ENCODE data around the gene FFAR1. TPM values are rescaled to one million over a fixed set of nuclear protein-coding genes. Genes with fewer than 3 reads are reported as not detected.

Gene FFAR1
- total RNA-seq, 4 donors from 2014 or later, result 0.32 TPM; not detected in 3

GRCh38 chr19:35304036-35304435 lies 43.7 kb upstream of the FFAR1 start:
- H3K9me3 ChIP-seq, result no peaks in the 10 kb centered on the region
- WGBS, 2 donors (ENCODE audit: low coverage in 1 of 2), result 85 to 100% methylated on average over 2 to 11 of the region's 11 CpGs
- H3K27ac ChIP-seq, result no peak overlapping the region
- H3K27me3 ChIP-seq, result no peaks in the 10 kb centered on the region
- no peaks in the 10 kb centered on the region for H3K4me1 ChIP-seq
- intact Hi-C loops (cut with DNase I; ENCODE audit: low total_unique reads) (no loop called here), in situ Hi-C loops (cut with MboI; ENCODE audit: low pct_ligation_motif_present in 1 of 4, low pct_unique_long_range_greater_than_20kb in 1 of 4, low sequenced_read_pairs in 3 of 4) (no loop called here)
- TF ChIP-seq CTCF (IDR thresholded peaks at IDR 0.05) (no peak), POLR2A (IDR thresholded peaks at IDR 0.05) (no peak), EP300 (IDR thresholded peaks at IDR 0.05; ENCODE audit: low read depth) (no peak), POLR2AphosphoS5 (IDR thresholded peaks at IDR 0.05) (no peak)
- no peak for DNase-seq
- no peaks in the 10 kb centered on the region for H3K36me3 ChIP-seq
- no peak overlapping the region for H3K4me3 ChIP-seq

DNA sequence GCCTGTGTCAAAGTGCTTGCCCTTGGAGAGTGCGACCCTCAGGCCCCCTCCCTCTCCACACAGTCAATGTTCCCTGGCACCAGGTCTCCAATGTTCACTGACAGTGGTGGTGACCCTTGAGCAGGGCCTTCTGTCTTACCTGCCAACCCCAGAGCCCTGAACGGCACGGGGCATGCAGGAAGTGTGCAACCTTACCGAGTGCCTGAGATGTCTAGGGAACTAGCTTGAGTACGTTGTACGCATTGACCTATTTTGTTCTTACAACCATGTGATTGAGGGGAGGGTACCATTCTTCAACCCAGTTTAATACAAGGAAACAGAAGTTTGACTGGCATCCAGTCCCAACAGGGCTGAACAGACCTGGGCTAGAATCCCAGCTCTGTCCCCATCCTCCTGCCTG lies 42.5 kb upstream of the FFAR1 start:
- TF ChIP-seq CTCF (IDR thresholded peaks at IDR 0.05) (no peak), EP300 (IDR thresholded peaks at IDR 0.05; ENCODE audit: low read depth) (no peak), POLR2AphosphoS5 (IDR thresholded peaks at IDR 0.05) (no peak), POLR2A (IDR thresholded peaks at IDR 0.05) (no peak)
- Histone ChIP-seq H3K27ac (no peak overlapping the region), H3K27me3 (no peaks in the 10 kb centered on the region), H3K4me1 (no peaks in the 10 kb centered on the region), H3K4me3 (no peak overlapping the region), H3K9me3 (no peaks in the 10 kb centered on the region), H3K36me3 (no peaks in the 10 kb centered on the region)
- WGBS, 2 donors (ENCODE audit: low coverage in 1 of 2), result 90% methylated on average over 6 of the region's 6 CpGs; no CpG with 5 or more reads in 1 of the 2 donors
- in situ Hi-C loops (cut with MboI; ENCODE audit: low pct_ligation_motif_present in 1 of 4, low pct_unique_long_range_greater_than_20kb in 1 of 4, low sequenced_read_pairs in 3 of 4), result no loop called here
- intact Hi-C loops (cut with DNase I; ENCODE audit: low total_unique reads), result loop anchor here (1.0 kb wide), 1 partner anchor 24 kb away; no protein-coding TSS in a partner anchor
- no peak for DNase-seq

GRCh38 chr19:35306473-35307246 lies 41.0 kb upstream of the FFAR1 start:
- no peak overlapping the region for H3K27ac ChIP-seq
- H3K36me3 ChIP-seq, result no peaks in the 10 kb centered on the region
- no peaks in the 10 kb centered on the region for H3K27me3 ChIP-seq
- intact Hi-C loops (cut with DNase I; ENCODE audit: low total_unique reads), result no loop called here
- WGBS, 2 donors (ENCODE audit: low coverage in 1 of 2), result 85% methylated on average over 20 of the region's 20 CpGs; no CpG with 5 or more reads in 1 of the 2 donors
- H3K4me1 ChIP-seq, result no peaks in the 10 kb centered on the region
- in situ Hi-C loops (cut with MboI; ENCODE audit: low pct_ligation_motif_present in 1 of 4, low pct_unique_long_range_greater_than_20kb in 1 of 4, low sequenced_read_pairs in 3 of 4), result no loop called here
- TF ChIP-seq EP300 (IDR thresholded peaks at IDR 0.05; ENCODE audit: low read depth) (no peak), POLR2AphosphoS5 (IDR thresholded peaks at IDR 0.05) (no peak), CTCF (IDR thresholded peaks at IDR 0.05) (no peak), POLR2A (IDR thresholded peaks at IDR 0.05) (no peak)
- H3K4me3 ChIP-seq, result no peak overlapping the region
- DNase-seq, result no peak
- H3K9me3 ChIP-seq, result no peaks in the 10 kb centered on the region

- H3K27me3 ChIP-seq, result no peaks in the 10 kb centered on the region
- intact Hi-C loops (cut with DNase I; ENCODE audit: low total_unique reads), result no loop called here
- no peak overlapping the region for H3K4me3 ChIP-seq
- no peak for TF ChIP-seq CTCF (IDR thresholded peaks at IDR 0.05)
- TF ChIP-seq POLR2A (IDR thresholded peaks at IDR 0.05), result no peak
- no peak for TF ChIP-seq POLR2AphosphoS5 (IDR thresholded peaks at IDR 0.05)
- TF ChIP-seq EP300 (IDR thresholded peaks at IDR 0.05; ENCODE audit: low read depth), result no peak
- no peaks in the 10 kb centered on the region for H3K4me1 ChIP-seq
- no peaks in the 10 kb centered on the region for H3K36me3 ChIP-seq
- WGBS, 2 donors (ENCODE audit: low coverage in 1 of 2), result 67 to 71% methylated on average over 8 to 10 of the region's 10 CpGs
- H3K9me3 ChIP-seq, result no peaks in the 10 kb centered on the region
- H3K27ac ChIP-seq, result no peak overlapping the region
- in situ Hi-C loops (cut with MboI; ENCODE audit: low pct_ligation_motif_present in 1 of 4, low pct_unique_long_range_greater_than_20kb in 1 of 4, low sequenced_read_pairs in 3 of 4), result no loop called here
- no peak for DNase-seq
Measured at GRCh38 chr19:35307931-35308330, 39.8 kb upstream of the FFAR1 start.

All from transverse colon (tissue), 4 donors.